WTC11 (cell line): ENCODE measurements around the gene MOSMO. TPM values are rescaled to one million over a fixed set of nuclear protein-coding genes. Genes with fewer than 3 reads are reported as not detected.

Experiments
- ATAC-seq: fragments of 200-7000 bp; cut with Tn5 transposase; 2 replicates; pipeline ENCODE4 v1.10.0; 2021; ENCODE audit warnings: mild to moderate bottlenecking, moderate library complexity
- CTCF ChIA-PET: fragments of 300-600 bp; sonication (Branson Sonifier 250); formaldehyde crosslinking; loops from one replicate; lab custom pipeline; 2021; ENCODE audit warnings: antibody characterized with exemption; lab: Charles Lee
- POLR2A ChIA-PET: fragments of 350-600 bp; sonication (Branson Sonifier 250); formaldehyde crosslinking; loops from one replicate; lab custom pipeline; 2021; ENCODE audit warnings: antibody characterized with exemption; lab: Charles Lee
- DNase-seq: peaks from one replicate; pipeline ENCODE4 v3.0.0; 2021; ENCODE audit warnings: low spot score
- H3K27ac Mint-ChIP-seq: 2 replicates; pipeline ENCODE4 v1.8.0; 2021; ENCODE audit warnings: mixed read lengths
- H3K27me3 Mint-ChIP-seq: 2 replicates; pipeline ENCODE4 v1.8.0; 2021; ENCODE audit warnings: low read depth, mild to moderate bottlenecking, moderate library complexity, mixed read lengths
- H3K36me3 Mint-ChIP-seq: 2 replicates; pipeline ENCODE4 v1.8.0; 2021; ENCODE audit warnings: mixed read lengths
- H3K4me1 Mint-ChIP-seq: 2 replicates; pipeline ENCODE4 v1.8.0; 2022; ENCODE audit warnings: mixed read lengths
- H3K4me3 Mint-ChIP-seq: 2 replicates; pipeline ENCODE4 v1.8.0; 2021; ENCODE audit warnings: mild to moderate bottlenecking, moderate library complexity, mixed read lengths
- H3K9me3 Mint-ChIP-seq: 2 replicates; pipeline ENCODE4 v1.8.0; 2021; ENCODE audit warnings: mixed read lengths
- ATF3 ChIP-seq: sonication (generic); formaldehyde crosslinking; conservative IDR thresholded peaks from 2 replicates; pipeline ENCODE4 v1.8.1; 2022; ENCODE audit warnings: mild to moderate bottlenecking, missing genetic modification reagents
- ETV6 ChIP-seq: sonication (generic); formaldehyde crosslinking; IDR thresholded peaks from 2 replicates; pipeline ENCODE4 v1.8.1; 2022; ENCODE audit warnings: mild to moderate bottlenecking, missing genetic modification reagents
- FOXP1 ChIP-seq: sonication (generic); formaldehyde crosslinking; IDR thresholded peaks from 2 replicates; pipeline ENCODE4 v1.8.0; 2022; ENCODE audit warnings: missing genetic modification reagents, mild to moderate bottlenecking, moderate library complexity, borderline replicate concordance
- GTF2I ChIP-seq: fragments of 250-450 bp; sonication (Bioruptor Pico); conservative IDR thresholded peaks from 2 replicates; pipeline ENCODE4 v1.4.0; 2021; ENCODE audit warnings: mild to moderate bottlenecking
- HMGXB4 ChIP-seq: sonication (generic); formaldehyde crosslinking; IDR thresholded peaks from 2 replicates; pipeline ENCODE4 v1.8.1; 2023; ENCODE audit warnings: mild to moderate bottlenecking, moderate library complexity, missing genetic modification reagents
- JAZF1 ChIP-seq: fragments of 250-450 bp; sonication (Bioruptor Pico); IDR thresholded peaks from 2 replicates; pipeline ENCODE4 v1.9.0; 2021; ENCODE audit warnings: moderate library complexity, mild to moderate bottlenecking, inconsistent platforms
- NR3C1 ChIP-seq: sonication (generic); formaldehyde crosslinking; conservative IDR thresholded peaks from 2 replicates; pipeline ENCODE4 v1.8.1; 2023; ENCODE audit warnings: low read depth, mild to moderate bottlenecking, missing genetic modification reagents
- OVOL2 ChIP-seq: fragments of 250-450 bp; sonication (Bioruptor Pico); IDR thresholded peaks from 2 replicates; pipeline ENCODE4 v1.9.0; 2021; ENCODE audit warnings: mild to moderate bottlenecking, borderline replicate concordance
- RELA ChIP-seq: sonication (generic); formaldehyde crosslinking; IDR thresholded peaks from 2 replicates; pipeline ENCODE4 v1.8.1; 2022; ENCODE audit warnings: missing genetic modification reagents, mild to moderate bottlenecking, borderline replicate concordance
- SMAD3 ChIP-seq: sonication (generic); formaldehyde crosslinking; IDR thresholded peaks from 2 replicates; pipeline ENCODE4 v1.8.0; 2022; ENCODE audit warnings: missing genetic modification reagents, mild to moderate bottlenecking, borderline replicate concordance
- SMAD4 ChIP-seq: sonication (generic); formaldehyde crosslinking; IDR thresholded peaks from 2 replicates; pipeline ENCODE4 v1.8.0; 2022; ENCODE audit warnings: mild to moderate bottlenecking, missing genetic modification reagents
- TEAD4 ChIP-seq: sonication (generic); formaldehyde crosslinking; IDR thresholded peaks from 2 replicates; pipeline ENCODE4 v1.8.0; 2022; ENCODE audit warnings: mild to moderate bottlenecking, missing genetic modification reagents
- ZBTB21 ChIP-seq: sonication (generic); formaldehyde crosslinking; IDR thresholded peaks from 2 replicates; pipeline ENCODE4 v1.8.1; 2023; ENCODE audit warnings: mild to moderate bottlenecking, missing genetic modification reagents, borderline replicate concordance
- ZNF396 ChIP-seq: fragments of 250-450 bp; sonication (Bioruptor Pico); IDR thresholded peaks from 2 replicates; pipeline ENCODE4 v1.8.0; 2021; ENCODE audit warnings: mild to moderate bottlenecking, moderate library complexity, borderline replicate concordance
- ZNF423 ChIP-seq: fragments of 250-450 bp; sonication (Bioruptor Pico); IDR thresholded peaks from 2 replicates; pipeline ENCODE4 v2.1.2; 2022; ENCODE audit warnings: mild to moderate bottlenecking, moderate library complexity
- ZNF671 ChIP-seq: fragments of 250-450 bp; sonication (Bioruptor Pico); IDR thresholded peaks from 2 replicates; pipeline ENCODE4 v1.8.0; 2021; ENCODE audit warnings: mild to moderate bottlenecking
- total RNA-seq: library from RNA; stranded (reverse); gene quantifications from 3 replicates; pipeline ENCODE4 v1.2.3, GENCODE V29; 2021
- TF ChIP-seq, protein P1 (sequence below): sonication (generic); formaldehyde crosslinking; IDR thresholded peaks from 2 replicates; pipeline ENCODE4 v1.8.0; 2023; ENCODE audit warnings: missing genetic modification reagents
- TF ChIP-seq, protein P2 (sequence below): fragments of 250-450 bp; sonication (Bioruptor Pico); IDR thresholded peaks from 2 replicates; pipeline ENCODE4 v1.9.0; 2021; ENCODE audit warnings: mild to moderate bottlenecking, borderline replicate concordance

Gene MOSMO
- total RNA-seq, 1 experiment from 2014 or later: 10.7 TPM

DNA sequence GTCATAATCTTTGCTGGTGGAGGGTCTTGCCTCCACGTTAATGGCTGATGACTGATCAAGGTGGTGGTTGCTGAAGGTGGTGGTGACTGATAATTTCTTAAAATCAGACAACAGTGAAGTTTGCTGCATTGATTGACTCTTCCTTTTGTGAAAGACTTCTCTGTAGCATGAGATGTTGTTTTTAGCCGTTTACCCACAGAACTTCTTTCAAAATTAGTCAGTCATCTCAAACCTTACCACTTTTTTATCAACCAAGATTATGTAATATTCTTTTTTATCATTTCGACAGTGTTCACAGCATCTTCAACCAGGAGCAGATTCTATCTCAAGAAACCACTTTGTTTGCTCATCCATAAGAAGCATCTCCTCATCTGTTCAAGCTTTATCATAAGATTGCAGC, 48.9 kb upstream of the MOSMO start (continued):
- TF ChIP-seq, protein P1, sequence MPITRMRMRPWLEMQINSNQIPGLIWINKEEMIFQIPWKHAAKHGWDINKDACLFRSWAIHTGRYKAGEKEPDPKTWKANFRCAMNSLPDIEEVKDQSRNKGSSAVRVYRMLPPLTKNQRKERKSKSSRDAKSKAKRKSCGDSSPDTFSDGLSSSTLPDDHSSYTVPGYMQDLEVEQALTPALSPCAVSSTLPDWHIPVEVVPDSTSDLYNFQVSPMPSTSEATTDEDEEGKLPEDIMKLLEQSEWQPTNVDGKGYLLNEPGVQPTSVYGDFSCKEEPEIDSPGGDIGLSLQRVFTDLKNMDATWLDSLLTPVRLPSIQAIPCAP (CRISPR knock-in tag): no peak
- TF ChIP-seq TEAD4 (CRISPR knock-in tag) (no peak), ATF3 (CRISPR knock-in tag) (no peak), ZNF396 (no peak), ETV6 (no peak), ZBTB21 (CRISPR knock-in tag) (no peak), RELA (CRISPR knock-in tag) (no peak)

DNA sequence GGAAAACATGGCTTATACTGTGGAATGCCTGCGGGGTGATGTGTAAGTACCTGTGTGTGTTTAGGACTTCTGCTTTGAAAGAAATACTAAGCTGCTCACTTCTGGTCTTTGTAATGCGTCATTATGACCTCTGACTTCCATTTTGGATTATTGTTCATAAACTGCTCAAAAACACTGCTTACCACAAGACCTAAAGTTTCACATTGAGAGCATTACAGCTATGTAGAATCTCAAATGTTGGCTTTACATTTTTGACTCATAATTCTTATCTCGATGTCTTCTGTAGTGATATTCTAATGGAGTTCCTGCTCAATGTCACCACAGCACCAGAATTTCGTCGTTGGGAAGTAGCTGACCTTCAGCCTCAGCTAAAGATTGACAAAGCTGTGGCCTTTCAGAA, 45.4 kb upstream of the MOSMO start:
- Mint-ChIP-seq H3K27me3 (no peaks in the 10 kb centered on the region), H3K4me1 (no peaks in the 10 kb centered on the region), H3K4me3 (no peak overlapping the region), H3K9me3 (no peaks in the 10 kb centered on the region), H3K27ac (no peak overlapping the region), H3K36me3 (peaks cover 79% of the 10 kb centered on the region)
- ChIA-PET CTCF (no interaction called here), POLR2A (no interaction called here)
- TF ChIP-seq FOXP1 (CRISPR knock-in tag): no peak
- TF ChIP-seq JAZF1 (CRISPR knock-in tag): no peak
- no peak for TF ChIP-seq ZNF671 (CRISPR knock-in tag)
- no peak for TF ChIP-seq OVOL2 (CRISPR knock-in tag)
- TF ChIP-seq GTF2I (CRISPR knock-in tag): no peak
- no peak for TF ChIP-seq SMAD3 (CRISPR knock-in tag)
- TF ChIP-seq ZNF423 (CRISPR knock-in tag): no peak
- TF ChIP-seq NR3C1 (CRISPR knock-in tag): no peak
- no peak for TF ChIP-seq HMGXB4
- TF ChIP-seq, protein P2, sequence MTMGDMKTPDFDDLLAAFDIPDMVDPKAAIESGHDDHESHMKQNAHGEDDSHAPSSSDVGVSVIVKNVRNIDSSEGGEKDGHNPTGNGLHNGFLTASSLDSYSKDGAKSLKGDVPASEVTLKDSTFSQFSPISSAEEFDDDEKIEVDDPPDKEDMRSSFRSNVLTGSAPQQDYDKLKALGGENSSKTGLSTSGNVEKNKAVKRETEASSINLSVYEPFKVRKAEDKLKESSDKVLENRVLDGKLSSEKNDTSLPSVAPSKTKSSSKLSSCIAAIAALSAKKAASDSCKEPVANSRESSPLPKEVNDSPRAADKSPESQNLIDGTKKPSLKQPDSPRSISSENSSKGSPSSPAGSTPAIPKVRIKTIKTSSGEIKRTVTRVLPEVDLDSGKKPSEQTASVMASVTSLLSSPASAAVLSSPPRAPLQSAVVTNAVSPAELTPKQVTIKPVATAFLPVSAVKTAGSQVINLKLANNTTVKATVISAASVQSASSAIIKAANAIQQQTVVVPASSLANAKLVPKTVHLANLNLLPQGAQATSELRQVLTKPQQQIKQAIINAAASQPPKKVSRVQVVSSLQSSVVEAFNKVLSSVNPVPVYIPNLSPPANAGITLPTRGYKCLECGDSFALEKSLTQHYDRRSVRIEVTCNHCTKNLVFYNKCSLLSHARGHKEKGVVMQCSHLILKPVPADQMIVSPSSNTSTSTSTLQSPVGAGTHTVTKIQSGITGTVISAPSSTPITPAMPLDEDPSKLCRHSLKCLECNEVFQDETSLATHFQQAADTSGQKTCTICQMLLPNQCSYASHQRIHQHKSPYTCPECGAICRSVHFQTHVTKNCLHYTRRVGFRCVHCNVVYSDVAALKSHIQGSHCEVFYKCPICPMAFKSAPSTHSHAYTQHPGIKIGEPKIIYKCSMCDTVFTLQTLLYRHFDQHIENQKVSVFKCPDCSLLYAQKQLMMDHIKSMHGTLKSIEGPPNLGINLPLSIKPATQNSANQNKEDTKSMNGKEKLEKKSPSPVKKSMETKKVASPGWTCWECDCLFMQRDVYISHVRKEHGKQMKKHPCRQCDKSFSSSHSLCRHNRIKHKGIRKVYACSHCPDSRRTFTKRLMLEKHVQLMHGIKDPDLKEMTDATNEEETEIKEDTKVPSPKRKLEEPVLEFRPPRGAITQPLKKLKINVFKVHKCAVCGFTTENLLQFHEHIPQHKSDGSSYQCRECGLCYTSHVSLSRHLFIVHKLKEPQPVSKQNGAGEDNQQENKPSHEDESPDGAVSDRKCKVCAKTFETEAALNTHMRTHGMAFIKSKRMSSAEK (CRISPR knock-in tag): no peak
- TF ChIP-seq SMAD4: no peak
- TF ChIP-seq TEAD4 (CRISPR knock-in tag): no peak
- TF ChIP-seq, protein P1 (CRISPR knock-in tag): no peak
- DNase-seq (no peak), ATAC-seq (no peak)
